ENCODE data around the gene SFTPB. TPM values are rescaled to one million over a fixed set of nuclear protein-coding genes. Genes with fewer than 3 reads are reported as not detected.
"Not testable (repeated sequence)": the region's sequence is repeated elsewhere in the genome, so short reads cannot be mapped to it uniquely, and the experiment has no call there.

Gene SFTPB
- total RNA-seq, 1 donor from 2014 or later, result not detected

GRCh38 chr2:85621338-85621737, 46.7 kb downstream of the SFTPB start:
- no peak overlapping the region for H3K27ac Mint-ChIP-seq (ENCODE audit: unreplicated experiment)
- peaks cover 7% of the 10 kb centered on the region for H3K4me1 Mint-ChIP-seq (ENCODE audit: low read depth, unreplicated experiment)
- peaks cover 4% of the 10 kb centered on the region for H3K27me3 Mint-ChIP-seq (ENCODE audit: unreplicated experiment)
- H3K4me3 Mint-ChIP-seq (ENCODE audit: unreplicated experiment), result no peak overlapping the region
- TF ChIP-seq, protein P1, sequence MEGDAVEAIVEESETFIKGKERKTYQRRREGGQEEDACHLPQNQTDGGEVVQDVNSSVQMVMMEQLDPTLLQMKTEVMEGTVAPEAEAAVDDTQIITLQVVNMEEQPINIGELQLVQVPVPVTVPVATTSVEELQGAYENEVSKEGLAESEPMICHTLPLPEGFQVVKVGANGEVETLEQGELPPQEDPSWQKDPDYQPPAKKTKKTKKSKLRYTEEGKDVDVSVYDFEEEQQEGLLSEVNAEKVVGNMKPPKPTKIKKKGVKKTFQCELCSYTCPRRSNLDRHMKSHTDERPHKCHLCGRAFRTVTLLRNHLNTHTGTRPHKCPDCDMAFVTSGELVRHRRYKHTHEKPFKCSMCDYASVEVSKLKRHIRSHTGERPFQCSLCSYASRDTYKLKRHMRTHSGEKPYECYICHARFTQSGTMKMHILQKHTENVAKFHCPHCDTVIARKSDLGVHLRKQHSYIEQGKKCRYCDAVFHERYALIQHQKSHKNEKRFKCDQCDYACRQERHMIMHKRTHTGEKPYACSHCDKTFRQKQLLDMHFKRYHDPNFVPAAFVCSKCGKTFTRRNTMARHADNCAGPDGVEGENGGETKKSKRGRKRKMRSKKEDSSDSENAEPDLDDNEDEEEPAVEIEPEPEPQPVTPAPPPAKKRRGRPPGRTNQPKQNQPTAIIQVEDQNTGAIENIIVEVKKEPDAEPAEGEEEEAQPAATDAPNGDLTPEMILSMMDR (IDR thresholded peaks at IDR 0.05; ENCODE audit: partially characterized antibody, unreplicated experiment), result no peak
- H3K36me3 Mint-ChIP-seq (ENCODE audit: unreplicated experiment), result no peaks in the 10 kb centered on the region
- H3K9me3 Mint-ChIP-seq (ENCODE audit: unreplicated experiment), result no peaks in the 10 kb centered on the region
- DNase-seq, result no peak

DNA sequence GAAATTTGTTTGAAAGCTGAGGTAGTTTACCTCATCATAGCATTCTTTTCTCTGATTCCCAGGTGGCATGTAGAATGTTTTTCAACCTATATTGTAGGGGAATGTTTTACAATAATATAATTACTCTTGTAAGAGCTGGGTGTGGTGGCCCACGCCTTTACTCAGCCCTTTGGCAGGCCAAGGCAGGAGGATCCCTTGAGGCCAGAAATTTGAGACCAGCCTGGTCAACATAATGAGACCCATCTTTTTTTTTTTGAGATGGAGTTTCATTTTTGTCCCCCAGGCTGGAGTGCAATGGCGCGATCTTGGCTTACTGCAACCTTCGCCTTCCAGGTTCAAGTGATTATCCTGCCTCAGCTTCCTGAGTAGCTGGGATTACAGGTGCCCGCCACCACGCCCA, 48.4 kb downstream of the SFTPB start:
- H3K36me3 Mint-ChIP-seq (ENCODE audit: unreplicated experiment), result no peaks in the 10 kb centered on the region
- no peak overlapping the region for H3K27ac Mint-ChIP-seq (ENCODE audit: unreplicated experiment)
- TF ChIP-seq, protein P1 (IDR thresholded peaks at IDR 0.05; ENCODE audit: partially characterized antibody, unreplicated experiment), result no peak
- peaks cover 6% of the 10 kb centered on the region for H3K27me3 Mint-ChIP-seq (ENCODE audit: unreplicated experiment)
- no peak for DNase-seq
- no peak overlapping the region for H3K4me3 Mint-ChIP-seq (ENCODE audit: unreplicated experiment)
- peaks cover 7% of the 10 kb centered on the region for H3K4me1 Mint-ChIP-seq (ENCODE audit: low read depth, unreplicated experiment)
- H3K9me3 Mint-ChIP-seq (ENCODE audit: unreplicated experiment), result peaks cover 4% of the 10 kb centered on the region

- H3K27me3 Mint-ChIP-seq (ENCODE audit: unreplicated experiment); H3K9me3 Mint-ChIP-seq (ENCODE audit: unreplicated experiment); H3K27ac Mint-ChIP-seq (ENCODE audit: unreplicated experiment); H3K36me3 Mint-ChIP-seq (ENCODE audit: unreplicated experiment); H3K4me1 Mint-ChIP-seq (ENCODE audit: low read depth, unreplicated experiment); DNase-seq: not testable (repeated sequence)
- peak overlapping the region; percentile 92 for H3K4me3 Mint-ChIP-seq (ENCODE audit: unreplicated experiment)
Observed at GRCh38 chr2:85617723-85618122, 50.3 kb downstream of the SFTPB start.

DNA sequence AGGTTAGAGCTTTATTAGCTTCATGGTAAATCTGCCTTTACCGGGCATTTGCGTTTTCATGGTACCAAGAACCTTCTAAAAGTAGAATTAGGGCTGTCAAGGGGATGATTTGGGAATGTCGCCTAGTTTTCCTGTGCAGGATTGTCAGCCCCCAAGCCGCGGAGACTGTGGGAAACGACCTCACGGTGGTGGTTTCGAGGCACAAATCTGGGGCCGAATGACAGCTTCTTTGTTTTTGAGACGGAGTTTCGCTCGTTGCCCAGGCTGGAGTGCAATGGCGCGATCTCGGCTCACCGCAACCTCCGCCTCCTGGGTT, 52.6 kb downstream of the SFTPB start:
- peak overlapping the region; percentile 87 for H3K27ac Mint-ChIP-seq (ENCODE audit: unreplicated experiment)
- H3K4me1 Mint-ChIP-seq (ENCODE audit: low read depth, unreplicated experiment), result peaks cover 8% of the 10 kb centered on the region
- no peak for DNase-seq

DNA sequence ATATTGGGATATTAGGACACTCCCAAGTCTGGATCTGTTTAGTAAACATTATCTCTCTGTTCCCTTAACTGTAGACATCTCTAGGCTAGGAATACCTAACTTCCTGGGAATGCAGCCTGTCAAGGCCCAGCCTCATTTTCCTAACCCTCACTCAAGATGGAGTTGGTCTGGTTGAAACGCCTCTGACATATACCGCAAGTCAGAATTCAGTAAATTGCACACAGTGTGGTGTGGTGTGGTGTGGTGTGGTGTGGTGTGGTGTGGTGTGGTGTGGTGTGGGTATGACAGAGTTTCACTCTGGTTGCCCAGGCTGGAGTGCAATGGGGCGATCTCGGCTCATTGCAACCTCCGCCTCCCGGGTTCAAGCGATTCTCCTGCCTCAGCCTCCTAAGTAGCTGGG, 53.2 kb downstream of the SFTPB start:
- not testable (repeated sequence) for DNase-seq; H3K36me3 Mint-ChIP-seq (ENCODE audit: unreplicated experiment); H3K27me3 Mint-ChIP-seq (ENCODE audit: unreplicated experiment); H3K9me3 Mint-ChIP-seq (ENCODE audit: unreplicated experiment); H3K27ac Mint-ChIP-seq (ENCODE audit: unreplicated experiment)
- peaks cover 10% of the 10 kb centered on the region for H3K4me1 Mint-ChIP-seq (ENCODE audit: low read depth, unreplicated experiment)
- H3K4me3 Mint-ChIP-seq (ENCODE audit: unreplicated experiment), result peak overlapping the region; percentile 34

More for the DNA sequence above, 52.6 kb downstream of the SFTPB start:
- peaks cover 7% of the 10 kb centered on the region for H3K9me3 Mint-ChIP-seq (ENCODE audit: unreplicated experiment)
- no peak overlapping the region for H3K4me3 Mint-ChIP-seq (ENCODE audit: unreplicated experiment)
- no peaks in the 10 kb centered on the region for H3K36me3 Mint-ChIP-seq (ENCODE audit: unreplicated experiment)
- TF ChIP-seq, protein P1 (IDR thresholded peaks at IDR 0.05; ENCODE audit: partially characterized antibody, unreplicated experiment), result no peak
- H3K27me3 Mint-ChIP-seq (ENCODE audit: unreplicated experiment), result peaks cover 5% of the 10 kb centered on the region

GRCh38 chr2:85613717-85614515, 54.1 kb downstream of the SFTPB start:
- no peak for DNase-seq
- Mint-ChIP-seq H3K27me3 (ENCODE audit: unreplicated experiment) (peaks cover 4% of the 10 kb centered on the region), H3K27ac (ENCODE audit: unreplicated experiment) (no peak overlapping the region), H3K9me3 (ENCODE audit: unreplicated experiment) (peaks cover 7% of the 10 kb centered on the region), H3K4me3 (ENCODE audit: unreplicated experiment) (peak overlapping the region; percentile 25), H3K36me3 (ENCODE audit: unreplicated experiment) (no peaks in the 10 kb centered on the region), H3K4me1 (ENCODE audit: low read depth, unreplicated experiment) (peaks cover 9% of the 10 kb centered on the region)
- TF ChIP-seq, protein P1 (IDR thresholded peaks at IDR 0.05; ENCODE audit: partially characterized antibody, unreplicated experiment), result no peak

Measured in glutamatergic neuron (in vitro differentiated cells).